ENCODE results near the gene ATAT1. TPM values are rescaled to one million over a fixed set of nuclear protein-coding genes. Genes with fewer than 3 reads are reported as not detected.

Gene ATAT1
- total and polyA plus RNA-seq, 9 of the 15 experiments (the other 6 are each of a cell fraction or from before 2014, with no cell fraction given), result 0.65 to 5.8 (median 1.6) TPM

- TF ChIP-seq TSC22D4 (tag; IDR thresholded peaks at IDR 0.05) (no peak), NR0B1 (IDR thresholded peaks at IDR 0.05; ENCODE audit: partially characterized antibody) (no peak), PTBP1 (IDR thresholded peaks at IDR 0.05; ENCODE audit: low read depth, low read length) (no peak), YY1 (IDR thresholded peaks at IDR 0.05; ENCODE audit: borderline replicate concordance in 1 of 3, control insufficient read depth in 1 of 3, extremely low read depth in 1 of 3, insufficient read depth in 3 of 3, insufficient read length in 1 of 3, insufficient replicate concordance in 2 of 3, low read depth in 1 of 3, low read length in 2 of 3) (no peak), REST (IDR thresholded peaks at IDR 0.05; ENCODE audit: borderline replicate concordance) (no peak), REST (CRISPR knock-in tag; IDR thresholded peaks at IDR 0.05; ENCODE audit: low read depth) (no peak), IFI16 (CRISPR knock-in tag; IDR thresholded peaks at IDR 0.05) (no peak)
Measured at GRCh38 chr6:30611856-30612194, 14.8 kb upstream of the ATAT1 start (continued).

All from K562 (cell line).